IPS-18a (cell line): Measurements from ENCODE around the gene ARHGAP26.

Experiments
- H3K27ac ChIP-seq: one replicate; pipeline ENCODE4 v1.5.1; 2013; ENCODE audit warnings: low read length
- H3K27me3 ChIP-seq: one replicate; pipeline ENCODE4 v1.6.1; 2013; ENCODE audit warnings: mild to moderate bottlenecking, low read length; ENCODE audit not compliant: control insufficient read depth, insufficient read depth
- H3K36me3 ChIP-seq: one replicate; pipeline ENCODE4 v1.6.1; 2013; ENCODE audit warnings: low read depth, low read length; ENCODE audit not compliant: control insufficient read depth
- H3K4me1 ChIP-seq: one replicate; pipeline ENCODE4 v1.6.1; 2013; ENCODE audit warnings: low read depth, low read length; ENCODE audit not compliant: control insufficient read depth
- H3K4me3 ChIP-seq: one replicate; pipeline ENCODE4 v1.5.1; 2013; ENCODE audit warnings: low read length
- H3K9ac ChIP-seq: one replicate; pipeline ENCODE4 v1.6.1; 2013; ENCODE audit warnings: mild to moderate bottlenecking, low read length, moderate library complexity
- H3K9me3 ChIP-seq: one replicate; pipeline ENCODE4 v1.6.1; 2013; ENCODE audit warnings: low read depth, low read length; ENCODE audit not compliant: control insufficient read depth

ARHGAP26 gene

DNA sequence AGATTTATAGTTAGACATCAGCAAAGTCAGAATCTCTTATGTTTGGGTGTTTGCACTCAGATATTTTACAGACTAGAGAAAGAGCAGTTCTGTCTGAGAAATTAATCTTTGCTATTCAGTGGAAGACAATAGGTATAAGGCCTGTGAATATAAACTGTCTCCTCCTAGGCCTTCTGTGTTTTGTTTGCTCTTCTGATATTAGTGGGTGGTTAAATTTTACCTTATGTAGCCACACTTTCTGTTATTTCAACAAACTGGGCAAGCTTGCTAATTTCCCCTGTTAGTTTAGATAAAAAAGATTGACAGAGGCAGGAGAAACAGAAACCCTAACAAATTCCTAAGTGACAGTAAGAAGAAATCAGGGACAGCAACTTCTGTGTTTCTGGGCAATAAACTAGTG is 141.6 kb downstream of the ARHGAP26 start:
- Histone ChIP-seq H3K4me3 (no peak overlapping the region), H3K4me1 (peaks cover 6% of the 10 kb centered on the region), H3K27ac (no peak overlapping the region), H3K36me3 (peaks cover 2% of the 10 kb centered on the region), H3K9ac (no peak overlapping the region), H3K27me3 (no peaks in the 10 kb centered on the region), H3K9me3 (no peaks in the 10 kb centered on the region)

- no peak overlapping the region for H3K27ac ChIP-seq
- H3K9me3 ChIP-seq: no peaks in the 10 kb centered on the region
- no peaks in the 10 kb centered on the region for H3K4me1 ChIP-seq
- no peaks in the 10 kb centered on the region for H3K27me3 ChIP-seq
- H3K4me3 ChIP-seq: no peak overlapping the region
- no peak overlapping the region for H3K9ac ChIP-seq
- peaks cover 2% of the 10 kb centered on the region for H3K36me3 ChIP-seq
Observed at GRCh38 chr5:142913728-142914338, 143.7 kb downstream of the ARHGAP26 start.

GRCh38 chr5:142915038-142915437 is 144.9 kb downstream of the ARHGAP26 start:
- H3K9me3 ChIP-seq: no peaks in the 10 kb centered on the region
- H3K27me3 ChIP-seq: no peaks in the 10 kb centered on the region
- H3K4me1 ChIP-seq: no peaks in the 10 kb centered on the region
- no peak overlapping the region for H3K4me3 ChIP-seq
- H3K36me3 ChIP-seq: peaks cover 2% of the 10 kb centered on the region
- no peak overlapping the region for H3K27ac ChIP-seq
- no peak overlapping the region for H3K9ac ChIP-seq

- no peaks in the 10 kb centered on the region for H3K27me3 ChIP-seq
- no peaks in the 10 kb centered on the region for H3K9me3 ChIP-seq
- no peak overlapping the region for H3K4me3 ChIP-seq
- H3K9ac ChIP-seq: no peak overlapping the region
- H3K36me3 ChIP-seq: peaks cover 2% of the 10 kb centered on the region
- no peak overlapping the region for H3K27ac ChIP-seq
- no peaks in the 10 kb centered on the region for H3K4me1 ChIP-seq
Observed at GRCh38 chr5:142915813-142916424, 145.7 kb downstream of the ARHGAP26 start.

DNA sequence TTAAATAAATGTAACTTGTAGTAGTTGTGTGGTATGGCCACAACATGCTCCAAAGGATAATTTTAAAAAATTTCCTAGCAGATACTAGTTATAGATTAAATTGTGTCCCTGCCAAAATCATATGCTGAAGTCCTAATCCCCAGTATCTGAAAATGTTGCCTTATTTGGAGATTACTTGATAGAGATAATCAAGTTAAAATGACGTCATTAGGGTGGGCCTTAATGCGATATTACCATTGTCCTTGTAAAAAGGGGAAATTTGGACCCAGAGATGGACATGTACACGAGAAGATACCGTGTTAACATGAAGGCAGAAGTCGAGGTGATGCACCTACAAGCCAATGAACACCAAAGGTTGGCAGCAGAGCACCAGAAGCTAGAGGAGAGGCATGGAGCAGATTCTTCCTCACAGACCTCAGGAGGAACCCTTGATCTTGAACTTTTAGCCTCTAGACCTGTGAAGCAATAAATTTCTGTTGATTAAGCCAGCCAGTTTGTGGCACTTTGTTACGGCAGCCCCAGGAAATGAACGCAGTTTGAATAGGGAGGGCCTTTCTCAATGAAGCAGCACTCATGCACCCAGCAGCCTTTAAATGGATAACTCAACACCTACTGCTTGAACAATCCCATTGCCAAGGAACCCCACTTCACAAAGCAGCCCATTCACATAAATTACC is 148.9 kb downstream of the ARHGAP26 start:
- Histone ChIP-seq H3K27me3 (no peaks in the 10 kb centered on the region), H3K27ac (no peak overlapping the region), H3K4me3 (no peak overlapping the region), H3K36me3 (no peaks in the 10 kb centered on the region), H3K9me3 (no peaks in the 10 kb centered on the region), H3K4me1 (no peaks in the 10 kb centered on the region), H3K9ac (no peak overlapping the region)

DNA sequence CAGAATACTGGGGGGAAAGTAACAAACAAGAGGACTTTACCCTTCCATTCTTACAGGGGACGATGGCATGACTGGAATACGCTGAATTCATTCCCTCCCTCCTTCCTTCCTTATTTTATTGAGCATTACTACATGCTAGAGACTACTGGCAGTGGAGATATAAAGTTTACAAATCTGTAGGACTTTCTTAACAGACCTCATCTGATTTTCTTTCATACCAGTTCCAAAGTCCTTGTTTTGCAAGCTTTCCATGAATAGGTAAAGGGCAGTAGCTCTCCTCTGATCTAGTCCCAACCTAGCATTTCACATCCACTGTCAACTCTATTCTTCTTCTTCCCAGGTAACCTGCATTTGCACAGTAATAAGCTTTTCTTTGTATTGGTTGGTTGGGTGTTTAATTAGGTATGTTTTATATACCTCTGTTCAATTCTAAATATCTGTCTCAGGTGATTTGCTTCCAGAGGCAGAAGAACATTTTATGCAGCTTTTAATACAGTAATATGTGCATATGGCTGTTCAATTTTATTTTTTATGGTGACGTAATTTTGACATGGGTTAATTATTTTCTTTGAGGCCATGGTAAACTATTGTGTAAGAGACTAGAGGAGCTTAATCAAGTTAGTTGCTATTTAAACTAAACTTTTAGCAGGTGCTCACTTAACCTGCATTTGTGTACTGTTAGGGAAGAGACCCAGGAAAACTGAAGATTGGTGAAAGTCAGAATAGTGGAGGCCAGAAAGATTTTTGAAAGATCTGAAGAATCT is 150.9 kb downstream of the ARHGAP26 start:
- Histone ChIP-seq H3K4me1 (no peaks in the 10 kb centered on the region), H3K9me3 (no peaks in the 10 kb centered on the region), H3K36me3 (no peaks in the 10 kb centered on the region), H3K27me3 (no peaks in the 10 kb centered on the region), H3K4me3 (no peak overlapping the region), H3K27ac (no peak overlapping the region), H3K9ac (no peak overlapping the region)

- H3K4me1 ChIP-seq: no peaks in the 10 kb centered on the region
- H3K36me3 ChIP-seq: no peaks in the 10 kb centered on the region
- H3K9ac ChIP-seq: no peak overlapping the region
- H3K4me3 ChIP-seq: no peak overlapping the region
- no peaks in the 10 kb centered on the region for H3K27me3 ChIP-seq
- H3K27ac ChIP-seq: no peak overlapping the region
- H3K9me3 ChIP-seq: no peaks in the 10 kb centered on the region
Observed at GRCh38 chr5:142922223-142922952, 152.2 kb downstream of the ARHGAP26 start.

DNA sequence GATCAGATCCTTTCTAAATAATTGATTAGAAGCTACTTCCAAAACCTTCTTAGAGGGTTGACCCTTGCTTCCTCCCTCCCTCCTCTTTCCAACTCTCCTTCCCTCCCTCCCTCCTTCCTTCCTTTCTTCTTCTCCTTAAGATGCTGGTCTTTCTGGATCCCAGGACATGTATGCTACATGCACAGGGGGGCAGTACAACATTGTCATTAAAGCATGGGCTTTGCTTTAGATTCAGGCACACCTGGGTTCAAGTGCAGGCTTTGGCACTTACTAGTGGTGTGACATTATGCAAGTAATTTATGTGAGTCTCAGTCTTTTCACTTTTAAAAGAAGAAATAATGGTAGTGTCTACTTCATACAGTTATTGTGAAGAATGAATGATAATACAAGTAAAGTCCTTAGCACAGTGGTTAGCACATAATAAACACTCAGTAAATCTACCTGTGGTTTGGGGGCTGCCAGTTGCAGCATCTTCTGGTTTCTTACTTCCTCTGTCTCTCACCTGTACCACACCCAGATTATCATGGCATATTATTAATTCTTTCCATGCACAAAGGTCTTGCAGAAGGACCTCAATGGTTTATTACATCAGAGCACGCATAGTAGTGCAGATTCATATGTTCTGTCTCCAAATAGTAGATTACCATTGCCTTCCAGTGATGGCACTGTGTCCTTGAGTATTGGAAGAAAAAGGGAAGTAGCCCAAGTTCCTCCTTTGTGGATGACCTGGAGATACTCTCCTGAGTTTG is 154.1 kb downstream of the ARHGAP26 start:
- H3K27me3 ChIP-seq: no peaks in the 10 kb centered on the region
- H3K36me3 ChIP-seq: no peaks in the 10 kb centered on the region
- H3K4me3 ChIP-seq: no peak overlapping the region
- H3K4me1 ChIP-seq: no peaks in the 10 kb centered on the region
- H3K9me3 ChIP-seq: no peaks in the 10 kb centered on the region
- H3K9ac ChIP-seq: no peak overlapping the region
- no peak overlapping the region for H3K27ac ChIP-seq

DNA sequence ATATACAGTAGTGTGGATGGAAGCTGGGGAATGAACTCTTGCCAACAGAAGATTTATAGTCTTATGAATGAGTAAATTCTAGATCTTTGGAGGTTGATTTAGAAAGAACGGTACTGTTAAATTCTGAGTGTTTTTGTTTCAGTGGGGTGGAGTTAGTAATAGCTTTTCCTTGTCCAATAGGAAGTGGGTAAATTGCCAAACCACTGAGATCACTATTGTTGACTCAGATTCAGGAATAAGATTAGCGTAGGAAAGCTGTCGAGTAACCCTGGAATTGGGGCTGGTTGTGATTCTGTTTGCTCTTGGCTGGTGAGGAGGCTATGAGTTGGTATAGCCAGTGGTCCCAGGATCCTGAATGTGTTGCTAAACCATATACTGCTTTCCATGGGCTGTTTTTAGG is 155.6 kb downstream of the ARHGAP26 start:
- no peaks in the 10 kb centered on the region for H3K36me3 ChIP-seq
- no peaks in the 10 kb centered on the region for H3K9me3 ChIP-seq
- no peak overlapping the region for H3K4me3 ChIP-seq
- no peaks in the 10 kb centered on the region for H3K4me1 ChIP-seq
- H3K27ac ChIP-seq: no peak overlapping the region
- no peaks in the 10 kb centered on the region for H3K27me3 ChIP-seq
- H3K9ac ChIP-seq: no peak overlapping the region

- Histone ChIP-seq H3K27me3 (no peaks in the 10 kb centered on the region), H3K4me1 (no peaks in the 10 kb centered on the region), H3K9ac (no peak overlapping the region), H3K4me3 (no peak overlapping the region), H3K9me3 (no peaks in the 10 kb centered on the region), H3K36me3 (no peaks in the 10 kb centered on the region), H3K27ac (no peak overlapping the region)
Observed at GRCh38 chr5:142926549-142926948, 156.4 kb downstream of the ARHGAP26 start.
